ENCODE measurements around the gene SNAP91. TPM values are rescaled to one million over a fixed set of nuclear protein-coding genes. Genes with fewer than 3 reads are reported as not detected.
A peak's percentile ranks its signal among the peaks of the same experiment; 100 is the strongest.
"Not testable (repeated sequence)": the region's sequence is repeated elsewhere in the genome, so short reads cannot be mapped to it uniquely, and the experiment has no call there.

Gene SNAP91
- total and polyA plus RNA-seq, 2 donors from 2014 or later = 0.82 TPM; not detected in 1

DNA sequence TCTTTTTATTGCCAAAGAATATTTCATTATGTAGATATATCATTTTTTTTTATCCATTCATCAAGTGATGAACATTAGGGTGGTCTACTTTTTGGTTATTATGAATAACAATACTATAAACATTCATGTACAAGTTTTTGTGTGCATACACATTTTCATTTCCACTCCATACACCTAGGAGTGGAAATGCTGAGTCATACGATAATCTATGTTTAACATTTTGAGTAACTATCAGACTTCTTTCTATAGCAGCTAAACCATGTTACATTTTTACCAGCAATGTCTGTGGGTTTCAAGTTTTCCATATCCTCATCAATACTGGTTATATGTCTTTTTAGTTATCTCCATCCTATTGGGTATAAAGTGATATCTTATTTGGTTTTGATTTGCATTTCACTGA is 130.8 kb downstream of the SNAP91 start:
- H3K9me3 ChIP-seq (ENCODE audit: control insufficient read depth in 2 of 3, insufficient read depth in 1 of 3, low read length in 3 of 3) = no peaks in the 10 kb centered on the region
- TF ChIP-seq, protein P1, sequence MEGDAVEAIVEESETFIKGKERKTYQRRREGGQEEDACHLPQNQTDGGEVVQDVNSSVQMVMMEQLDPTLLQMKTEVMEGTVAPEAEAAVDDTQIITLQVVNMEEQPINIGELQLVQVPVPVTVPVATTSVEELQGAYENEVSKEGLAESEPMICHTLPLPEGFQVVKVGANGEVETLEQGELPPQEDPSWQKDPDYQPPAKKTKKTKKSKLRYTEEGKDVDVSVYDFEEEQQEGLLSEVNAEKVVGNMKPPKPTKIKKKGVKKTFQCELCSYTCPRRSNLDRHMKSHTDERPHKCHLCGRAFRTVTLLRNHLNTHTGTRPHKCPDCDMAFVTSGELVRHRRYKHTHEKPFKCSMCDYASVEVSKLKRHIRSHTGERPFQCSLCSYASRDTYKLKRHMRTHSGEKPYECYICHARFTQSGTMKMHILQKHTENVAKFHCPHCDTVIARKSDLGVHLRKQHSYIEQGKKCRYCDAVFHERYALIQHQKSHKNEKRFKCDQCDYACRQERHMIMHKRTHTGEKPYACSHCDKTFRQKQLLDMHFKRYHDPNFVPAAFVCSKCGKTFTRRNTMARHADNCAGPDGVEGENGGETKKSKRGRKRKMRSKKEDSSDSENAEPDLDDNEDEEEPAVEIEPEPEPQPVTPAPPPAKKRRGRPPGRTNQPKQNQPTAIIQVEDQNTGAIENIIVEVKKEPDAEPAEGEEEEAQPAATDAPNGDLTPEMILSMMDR (IDR thresholded peaks at IDR 0.05; ENCODE audit: borderline replicate concordance, extremely low read depth, insufficient read depth) = no peak
- no peak for DNase-seq
- no peaks in the 10 kb centered on the region for H3K4me1 ChIP-seq (ENCODE audit: control insufficient read depth in 2 of 3, insufficient read depth in 2 of 3, low read depth in 1 of 3, low read length in 3 of 3)
- FAIRE-seq = no peak
- H3K4me3 ChIP-seq (ENCODE audit: low read length in 3 of 3) = no peak overlapping the region
- H3K27ac ChIP-seq (ENCODE audit: low read depth in 2 of 2, low read length in 2 of 2) = no peak overlapping the region
- no peaks in the 10 kb centered on the region for H3K27me3 ChIP-seq (ENCODE audit: control insufficient read depth, insufficient read depth, low read length)
- intact Hi-C loops (cut with DNase I) = no loop called here
- no peaks in the 10 kb centered on the region for H3K36me3 ChIP-seq (ENCODE audit: control insufficient read depth in 2 of 3, insufficient read depth in 3 of 3, low read length in 3 of 3)
- no peak overlapping the region for H3K9ac ChIP-seq (ENCODE audit: low read length in 3 of 3)

DNA sequence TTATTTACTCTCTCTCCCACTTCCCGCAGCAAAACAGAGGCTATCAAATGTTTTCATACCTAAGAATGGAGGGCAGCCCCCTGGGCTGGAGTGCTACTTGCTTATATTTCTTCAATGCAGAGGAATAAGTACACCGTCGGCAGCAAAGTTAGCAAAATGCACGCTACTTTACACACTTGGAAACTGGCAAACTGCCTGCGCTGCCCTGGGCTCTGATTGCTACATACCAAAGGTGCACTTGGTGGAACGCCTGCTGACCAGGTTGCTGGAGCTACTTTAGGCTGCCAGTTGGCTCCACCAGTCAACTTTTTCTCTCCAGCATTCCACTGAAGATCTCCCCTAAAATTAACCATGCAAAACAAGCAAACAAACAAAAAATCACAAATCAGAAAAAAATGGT is 134.1 kb downstream of the SNAP91 start:
- no peaks in the 10 kb centered on the region for H3K9me3 ChIP-seq (ENCODE audit: control insufficient read depth in 2 of 3, insufficient read depth in 1 of 3, low read length in 3 of 3)
- H3K4me1 ChIP-seq (ENCODE audit: control insufficient read depth in 2 of 3, insufficient read depth in 2 of 3, low read depth in 1 of 3, low read length in 3 of 3) = no peaks in the 10 kb centered on the region
- TF ChIP-seq, protein P1 (IDR thresholded peaks at IDR 0.05; ENCODE audit: borderline replicate concordance, extremely low read depth, insufficient read depth) = no peak
- intact Hi-C loops (cut with DNase I) = no loop called here
- no peak for FAIRE-seq
- no peaks in the 10 kb centered on the region for H3K36me3 ChIP-seq (ENCODE audit: control insufficient read depth in 2 of 3, insufficient read depth in 3 of 3, low read length in 3 of 3)
- H3K4me3 ChIP-seq (ENCODE audit: low read length in 3 of 3) = no peak overlapping the region
- no peak overlapping the region for H3K27ac ChIP-seq (ENCODE audit: low read depth in 2 of 2, low read length in 2 of 2)
- no peaks in the 10 kb centered on the region for H3K27me3 ChIP-seq (ENCODE audit: control insufficient read depth, insufficient read depth, low read length)
- H3K9ac ChIP-seq (ENCODE audit: low read length in 3 of 3) = no peak overlapping the region
- DNase-seq = peak in 4 of 5 donors; percentile 37 to 67 (median 62)

DNA sequence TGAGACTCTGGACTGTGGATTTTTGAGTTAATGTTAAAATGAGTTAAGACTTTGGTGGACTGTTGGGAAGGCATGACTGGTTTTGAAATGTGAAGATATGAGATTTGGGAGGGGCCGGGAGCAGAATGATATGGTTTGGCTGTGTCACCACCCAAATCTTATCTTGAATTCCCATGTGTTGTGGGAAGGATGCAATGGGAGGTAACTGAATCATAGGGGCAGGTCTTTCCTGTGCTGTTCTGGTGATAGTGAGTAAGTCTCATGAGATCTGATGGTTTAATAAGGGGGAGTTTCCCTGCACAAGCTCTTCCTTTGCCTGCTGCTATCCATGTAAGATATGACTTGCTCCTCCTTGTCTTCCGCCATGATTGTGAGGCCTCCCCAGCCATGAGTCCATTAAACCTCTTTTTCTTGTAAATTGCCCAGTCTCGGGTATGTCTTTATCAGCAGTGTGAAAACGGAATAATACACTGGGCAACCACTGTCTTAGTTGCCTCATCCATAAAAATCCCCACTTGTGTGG is 137.2 kb downstream of the SNAP91 start:
- intact Hi-C loops (cut with DNase I); DNase-seq; H3K36me3 ChIP-seq (ENCODE audit: control insufficient read depth in 2 of 3, insufficient read depth in 3 of 3, low read length in 3 of 3); H3K27me3 ChIP-seq (ENCODE audit: control insufficient read depth, insufficient read depth, low read length); FAIRE-seq; H3K9me3 ChIP-seq (ENCODE audit: control insufficient read depth in 2 of 3, insufficient read depth in 1 of 3, low read length in 3 of 3); H3K9ac ChIP-seq (ENCODE audit: low read length in 3 of 3); H3K27ac ChIP-seq (ENCODE audit: low read depth in 2 of 2, low read length in 2 of 2); H3K4me3 ChIP-seq (ENCODE audit: low read length in 3 of 3); H3K4me1 ChIP-seq (ENCODE audit: control insufficient read depth in 2 of 3, insufficient read depth in 2 of 3, low read depth in 1 of 3, low read length in 3 of 3): not testable (repeated sequence)

DNA sequence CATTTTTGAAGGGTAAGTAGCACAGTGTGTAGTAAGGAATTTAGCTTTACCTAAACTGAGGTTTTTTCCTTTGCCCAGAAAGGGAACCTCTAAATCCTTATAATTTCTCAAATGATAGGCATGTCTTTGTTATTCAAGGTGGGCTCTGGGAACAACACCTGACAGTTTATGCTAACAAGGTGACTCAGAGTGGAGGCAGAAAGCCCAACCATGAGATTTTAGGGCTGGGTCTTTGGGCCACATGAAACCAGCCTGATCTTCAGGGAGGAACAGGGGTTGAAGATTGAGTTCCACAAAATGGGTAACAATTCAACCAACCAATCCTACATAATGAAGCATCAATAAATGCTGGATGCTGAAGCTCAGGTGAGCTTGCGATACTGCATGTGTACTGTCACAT is 149.9 kb downstream of the SNAP91 start:
- Histone ChIP-seq H3K4me1 (ENCODE audit: control insufficient read depth in 2 of 3, insufficient read depth in 2 of 3, low read depth in 1 of 3, low read length in 3 of 3) (no peaks in the 10 kb centered on the region), H3K27me3 (ENCODE audit: control insufficient read depth, insufficient read depth, low read length) (no peaks in the 10 kb centered on the region), H3K9me3 (ENCODE audit: control insufficient read depth in 2 of 3, insufficient read depth in 1 of 3, low read length in 3 of 3) (peaks cover 0 to 3% (median 2%) of the 10 kb centered on the region in 3 donors), H3K9ac (ENCODE audit: low read length in 3 of 3) (no peak overlapping the region), H3K36me3 (ENCODE audit: control insufficient read depth in 2 of 3, insufficient read depth in 3 of 3, low read length in 3 of 3) (no peaks in the 10 kb centered on the region), H3K27ac (ENCODE audit: low read depth in 2 of 2, low read length in 2 of 2) (no peak overlapping the region), H3K4me3 (ENCODE audit: low read length in 3 of 3) (no peak overlapping the region)
- TF ChIP-seq, protein P1 (IDR thresholded peaks at IDR 0.05; ENCODE audit: borderline replicate concordance, extremely low read depth, insufficient read depth) = no peak
- FAIRE-seq (no peak), DNase-seq (no peak)
- intact Hi-C loops (cut with DNase I) = no loop called here

All from kidney (tissue), 14 donors.